HL-60 (cell line): ENCODE data around the gene SOWAHB.

ENCODE experiments used
- TF ChIP-seq, protein P1 (sequence below): IDR thresholded peaks from one replicate; pipeline ENCODE4 v1.5.1; 2011; ENCODE audit warnings: low read length, control low read depth, inconsistent platforms; ENCODE audit not compliant: insufficient read depth
- TF ChIP-seq, protein P2 (sequence below): IDR thresholded peaks from 2 replicates; pipeline ENCODE4 v1.6.1; 2012; ENCODE audit warnings: low read depth; ENCODE audit not compliant: insufficient replicate concordance

DNA sequence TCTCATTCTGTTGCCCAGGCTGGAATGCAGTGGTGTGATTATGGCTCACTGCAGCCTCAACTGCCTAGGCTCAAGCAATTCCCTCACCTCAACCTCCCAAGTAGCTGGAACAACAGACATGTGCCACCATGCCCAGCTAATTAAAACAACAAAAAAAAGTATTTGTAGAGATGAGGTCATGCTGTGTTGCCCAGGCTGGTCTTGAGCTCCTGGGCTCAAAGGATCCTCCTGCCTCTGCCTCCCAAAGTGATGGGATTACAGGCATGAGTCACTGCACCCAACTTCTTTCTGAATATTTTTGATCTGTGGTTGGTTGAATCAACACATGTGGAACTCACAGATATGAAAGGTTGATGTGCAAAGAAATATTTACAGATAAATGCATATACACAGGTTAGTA is 33.1 kb upstream of the SOWAHB start:
- TF ChIP-seq, protein P1, sequence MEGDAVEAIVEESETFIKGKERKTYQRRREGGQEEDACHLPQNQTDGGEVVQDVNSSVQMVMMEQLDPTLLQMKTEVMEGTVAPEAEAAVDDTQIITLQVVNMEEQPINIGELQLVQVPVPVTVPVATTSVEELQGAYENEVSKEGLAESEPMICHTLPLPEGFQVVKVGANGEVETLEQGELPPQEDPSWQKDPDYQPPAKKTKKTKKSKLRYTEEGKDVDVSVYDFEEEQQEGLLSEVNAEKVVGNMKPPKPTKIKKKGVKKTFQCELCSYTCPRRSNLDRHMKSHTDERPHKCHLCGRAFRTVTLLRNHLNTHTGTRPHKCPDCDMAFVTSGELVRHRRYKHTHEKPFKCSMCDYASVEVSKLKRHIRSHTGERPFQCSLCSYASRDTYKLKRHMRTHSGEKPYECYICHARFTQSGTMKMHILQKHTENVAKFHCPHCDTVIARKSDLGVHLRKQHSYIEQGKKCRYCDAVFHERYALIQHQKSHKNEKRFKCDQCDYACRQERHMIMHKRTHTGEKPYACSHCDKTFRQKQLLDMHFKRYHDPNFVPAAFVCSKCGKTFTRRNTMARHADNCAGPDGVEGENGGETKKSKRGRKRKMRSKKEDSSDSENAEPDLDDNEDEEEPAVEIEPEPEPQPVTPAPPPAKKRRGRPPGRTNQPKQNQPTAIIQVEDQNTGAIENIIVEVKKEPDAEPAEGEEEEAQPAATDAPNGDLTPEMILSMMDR: no peak
- TF ChIP-seq, protein P2, sequence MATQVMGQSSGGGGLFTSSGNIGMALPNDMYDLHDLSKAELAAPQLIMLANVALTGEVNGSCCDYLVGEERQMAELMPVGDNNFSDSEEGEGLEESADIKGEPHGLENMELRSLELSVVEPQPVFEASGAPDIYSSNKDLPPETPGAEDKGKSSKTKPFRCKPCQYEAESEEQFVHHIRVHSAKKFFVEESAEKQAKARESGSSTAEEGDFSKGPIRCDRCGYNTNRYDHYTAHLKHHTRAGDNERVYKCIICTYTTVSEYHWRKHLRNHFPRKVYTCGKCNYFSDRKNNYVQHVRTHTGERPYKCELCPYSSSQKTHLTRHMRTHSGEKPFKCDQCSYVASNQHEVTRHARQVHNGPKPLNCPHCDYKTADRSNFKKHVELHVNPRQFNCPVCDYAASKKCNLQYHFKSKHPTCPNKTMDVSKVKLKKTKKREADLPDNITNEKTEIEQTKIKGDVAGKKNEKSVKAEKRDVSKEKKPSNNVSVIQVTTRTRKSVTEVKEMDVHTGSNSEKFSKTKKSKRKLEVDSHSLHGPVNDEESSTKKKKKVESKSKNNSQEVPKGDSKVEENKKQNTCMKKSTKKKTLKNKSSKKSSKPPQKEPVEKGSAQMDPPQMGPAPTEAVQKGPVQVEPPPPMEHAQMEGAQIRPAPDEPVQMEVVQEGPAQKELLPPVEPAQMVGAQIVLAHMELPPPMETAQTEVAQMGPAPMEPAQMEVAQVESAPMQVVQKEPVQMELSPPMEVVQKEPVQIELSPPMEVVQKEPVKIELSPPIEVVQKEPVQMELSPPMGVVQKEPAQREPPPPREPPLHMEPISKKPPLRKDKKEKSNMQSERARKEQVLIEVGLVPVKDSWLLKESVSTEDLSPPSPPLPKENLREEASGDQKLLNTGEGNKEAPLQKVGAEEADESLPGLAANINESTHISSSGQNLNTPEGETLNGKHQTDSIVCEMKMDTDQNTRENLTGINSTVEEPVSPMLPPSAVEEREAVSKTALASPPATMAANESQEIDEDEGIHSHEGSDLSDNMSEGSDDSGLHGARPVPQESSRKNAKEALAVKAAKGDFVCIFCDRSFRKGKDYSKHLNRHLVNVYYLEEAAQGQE: no peak
